Posterior cingulate gyrus (tissue), 11 donors: ENCODE data around the gene MMP20.

Experiments
- DNase-seq, 10 donors: peaks; one replicate each; pipeline versions ENCODE4 v3.0.0 to v3.0.0-alpha.2; 2020 to 2021; ENCODE audit warnings: mixed read lengths in 3 of 10
- intact Hi-C: fragments of 100-400 bp; cut with DNase I; formaldehyde crosslinking; loops from one replicate; pipeline ENCODE4 v1.15.1; 2023

The MMP20 gene

DNA sequence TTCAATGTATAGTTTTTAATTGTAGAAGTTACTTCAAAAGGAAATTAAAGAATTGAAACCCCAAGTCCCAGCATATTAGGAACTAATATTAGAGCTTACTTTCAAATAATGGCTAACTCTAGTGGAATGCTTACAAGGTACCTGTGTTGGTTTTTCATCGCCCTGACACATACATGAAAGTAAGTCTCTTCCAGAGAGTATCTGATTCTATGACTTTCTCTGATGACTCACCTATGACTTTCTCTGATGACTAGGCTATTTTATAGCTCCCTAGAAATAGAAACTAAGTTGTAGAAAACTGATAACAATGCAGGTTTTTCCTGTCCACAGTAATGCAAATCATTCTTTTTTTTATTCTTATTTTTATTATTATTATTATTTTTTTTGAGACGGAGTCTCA is 61.0 kb downstream of the MMP20 start:
- intact Hi-C loops, result no loop called here
- DNase-seq, result no peak

DNA sequence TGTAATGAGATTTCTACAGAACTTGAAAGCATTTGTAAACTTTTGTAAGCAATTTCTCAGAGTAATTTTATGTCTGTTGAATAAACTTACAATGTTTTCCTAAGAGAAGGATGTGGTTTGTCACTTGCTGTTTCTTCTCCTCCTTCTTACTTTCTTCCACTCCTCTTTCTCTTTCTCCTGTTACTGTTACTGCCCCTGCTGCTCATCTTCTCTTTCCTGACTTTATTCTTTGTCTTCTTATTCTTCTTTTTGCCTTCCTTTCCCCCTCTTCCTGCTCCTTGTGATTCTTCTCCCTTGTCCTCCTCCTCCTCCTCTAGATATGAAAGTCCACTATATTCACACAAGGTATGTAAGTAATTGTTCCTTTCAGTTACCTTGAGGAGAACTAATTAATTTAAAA is 63.5 kb downstream of the MMP20 start:
- intact Hi-C loops, result no loop called here
- no peak for DNase-seq

DNA sequence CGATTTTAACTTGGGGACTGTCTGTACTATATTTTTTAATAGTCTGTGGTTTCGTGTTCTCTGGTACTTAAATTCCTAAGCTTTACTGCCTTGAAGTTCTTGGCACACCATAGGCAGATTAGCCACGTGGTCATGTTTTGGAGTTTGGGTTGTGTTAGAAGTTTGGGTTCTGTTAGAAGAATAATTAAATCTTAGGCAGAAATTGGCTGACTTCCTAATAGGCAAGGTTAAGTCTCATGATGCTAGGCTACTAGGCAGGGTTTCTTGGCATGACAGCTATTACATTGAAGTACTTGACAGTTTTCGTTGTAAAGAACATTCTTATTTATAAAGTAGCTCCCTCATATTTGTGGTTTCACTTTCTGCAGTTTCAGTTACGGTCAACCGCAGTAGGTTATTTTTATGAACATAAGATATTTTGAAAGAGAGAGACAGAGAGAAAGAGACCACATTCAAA is 64.5 kb downstream of the MMP20 start:
- DNase-seq, result no peak

DNA sequence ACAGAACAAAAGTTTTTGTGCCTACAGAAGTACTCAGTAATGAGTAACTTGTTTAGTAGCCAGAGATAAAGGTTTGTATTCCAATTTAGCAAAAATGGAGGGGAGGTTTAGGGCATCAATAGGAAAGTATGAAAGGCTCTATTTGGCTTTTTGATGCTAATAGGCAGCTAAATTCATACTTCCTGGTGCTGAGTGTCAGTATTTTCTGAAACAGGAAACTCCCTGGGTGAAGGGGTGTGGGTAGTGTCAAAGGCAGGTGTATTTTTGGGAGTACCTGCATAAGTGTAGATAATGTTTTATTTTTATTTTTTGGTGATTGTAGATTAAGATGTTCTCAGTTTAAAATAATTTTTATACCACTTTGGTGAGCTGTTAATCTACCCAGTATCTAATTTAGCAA is 65.3 kb downstream of the MMP20 start:
- intact Hi-C loops, result no loop called here
- DNase-seq, result no peak

More for the DNA sequence above, 64.5 kb downstream of the MMP20 start:
- intact Hi-C loops, result no loop called here

DNA sequence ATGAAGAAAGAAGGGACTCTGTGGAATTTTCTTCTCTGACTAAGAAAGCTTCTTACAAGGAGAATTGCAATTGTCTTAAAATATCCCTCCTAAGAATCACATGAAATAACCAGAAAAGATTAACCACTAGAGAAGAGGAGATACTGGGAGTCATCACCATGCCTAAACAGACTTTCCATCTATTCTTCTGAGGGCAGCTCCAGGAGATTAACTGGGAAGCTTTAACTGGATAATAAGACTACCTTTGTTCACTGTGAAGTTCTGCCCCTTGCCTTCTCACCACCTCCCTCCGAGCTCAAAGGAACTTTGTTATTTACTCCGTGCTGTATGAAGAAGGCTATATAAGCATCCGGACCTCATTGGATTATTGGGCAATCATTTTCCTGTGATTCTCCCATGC is 70.0 kb downstream of the MMP20 start:
- DNase-seq, result no peak
- intact Hi-C loops, result no loop called here

DNA sequence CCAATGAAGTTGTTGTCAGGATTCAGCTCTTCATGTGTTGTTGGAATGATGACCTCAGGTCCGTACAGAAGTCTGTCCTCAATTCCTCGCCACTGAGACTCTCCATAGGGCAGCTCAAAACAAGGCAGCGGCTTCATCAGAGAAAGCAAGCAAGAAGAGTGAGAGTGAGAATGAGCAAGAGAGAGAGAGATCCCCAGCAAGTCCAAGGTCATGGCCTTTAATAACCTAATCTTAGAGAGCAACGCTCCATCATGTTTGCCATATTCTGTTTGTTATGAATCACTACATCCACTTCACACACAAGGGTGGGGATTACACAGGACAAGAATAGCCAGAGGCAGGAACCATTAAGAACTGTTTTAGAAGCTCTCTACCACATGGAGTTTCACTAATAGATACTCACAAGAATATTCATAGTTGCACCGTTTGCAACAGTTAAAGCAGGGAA is 71.3 kb downstream of the MMP20 start:
- intact Hi-C loops, result no loop called here
- no peak for DNase-seq

DNA sequence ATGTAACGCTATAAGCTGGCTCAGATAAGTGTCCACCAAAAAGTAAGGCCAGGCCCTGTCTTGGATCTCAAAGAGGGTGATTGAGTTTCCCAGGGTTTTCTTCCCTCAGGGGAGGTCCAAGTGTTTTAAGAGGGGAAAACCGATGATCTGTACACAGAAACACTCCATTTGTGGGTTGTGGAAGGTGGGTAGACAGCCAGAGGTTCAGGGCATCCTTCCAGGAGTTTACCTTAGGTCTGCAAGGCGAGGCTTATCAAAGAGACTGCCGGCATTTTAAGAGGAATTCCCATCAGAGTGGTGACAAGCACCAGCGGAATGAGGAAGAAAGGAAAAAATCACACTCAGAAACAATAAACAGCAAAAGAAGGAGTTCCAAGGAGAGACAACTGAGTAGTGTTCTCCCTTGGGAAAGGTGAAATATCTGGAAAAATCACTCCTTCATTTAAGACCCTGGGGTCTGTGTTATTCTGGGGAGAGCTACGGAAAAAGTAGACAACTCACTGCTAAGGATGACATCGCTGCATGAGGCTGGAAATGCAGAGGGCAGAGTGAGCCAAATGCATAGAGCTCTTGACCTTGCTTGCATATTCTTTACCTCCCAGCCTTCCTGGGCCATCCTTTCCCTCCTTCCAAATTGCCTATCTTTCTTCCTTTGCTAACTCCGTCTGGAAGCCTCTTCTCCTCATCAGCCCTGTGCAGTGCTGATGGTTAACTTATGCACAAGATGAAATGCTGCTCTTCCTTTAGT is 72.5 kb downstream of the MMP20 start:
- no peak for DNase-seq
- intact Hi-C loops, result no loop called here

DNA sequence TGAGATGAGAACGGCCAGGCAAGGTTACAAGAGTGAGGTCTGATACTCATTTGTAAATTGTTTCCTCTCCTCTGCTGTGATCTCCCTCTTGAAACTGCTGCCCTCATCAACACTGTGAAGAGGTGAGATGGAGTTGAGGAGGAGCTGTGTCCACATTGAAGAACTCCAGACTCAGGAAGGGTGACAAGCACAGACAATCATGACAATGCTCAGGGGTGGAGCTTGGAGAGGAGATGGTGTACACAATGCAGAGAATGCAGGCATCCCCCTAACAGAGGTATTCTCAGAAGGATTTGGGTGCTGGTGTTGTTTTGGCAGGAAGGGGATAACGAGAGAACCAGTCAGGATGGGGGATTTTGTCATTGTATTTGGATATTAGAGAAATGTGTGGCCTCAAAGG is 73.1 kb downstream of the MMP20 start:
- intact Hi-C loops, result no loop called here
- no peak for DNase-seq

DNA sequence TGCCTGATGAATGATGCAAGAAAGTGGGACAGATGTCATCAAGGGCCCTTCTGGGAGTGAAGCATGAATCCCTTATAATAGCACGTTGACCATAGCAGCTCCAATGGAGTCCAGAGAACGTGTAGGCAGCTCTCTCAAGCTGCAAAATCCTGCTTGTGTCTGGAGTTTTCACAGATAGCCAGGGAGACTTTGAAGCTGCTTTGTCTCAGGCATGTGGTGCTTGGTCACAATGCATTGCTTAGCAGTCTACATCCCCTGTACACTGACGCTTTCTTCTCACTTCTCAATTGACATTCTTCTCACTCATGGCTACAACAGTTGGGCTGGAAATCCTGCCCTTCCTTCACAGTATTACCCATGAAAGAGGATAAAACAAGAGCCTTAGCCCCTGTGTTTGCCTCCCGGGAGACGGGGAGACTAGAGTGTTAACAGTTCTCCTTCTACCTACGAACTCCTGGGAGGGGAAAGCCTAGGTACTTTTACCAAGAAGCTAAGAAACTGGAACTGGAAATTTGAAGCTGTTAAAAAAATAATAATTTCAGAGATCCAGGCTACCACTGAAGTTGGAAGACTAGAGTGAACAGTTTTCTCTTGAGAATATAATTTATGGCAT is 73.9 kb downstream of the MMP20 start:
- DNase-seq, result no peak
- intact Hi-C loops, result no loop called here

DNA sequence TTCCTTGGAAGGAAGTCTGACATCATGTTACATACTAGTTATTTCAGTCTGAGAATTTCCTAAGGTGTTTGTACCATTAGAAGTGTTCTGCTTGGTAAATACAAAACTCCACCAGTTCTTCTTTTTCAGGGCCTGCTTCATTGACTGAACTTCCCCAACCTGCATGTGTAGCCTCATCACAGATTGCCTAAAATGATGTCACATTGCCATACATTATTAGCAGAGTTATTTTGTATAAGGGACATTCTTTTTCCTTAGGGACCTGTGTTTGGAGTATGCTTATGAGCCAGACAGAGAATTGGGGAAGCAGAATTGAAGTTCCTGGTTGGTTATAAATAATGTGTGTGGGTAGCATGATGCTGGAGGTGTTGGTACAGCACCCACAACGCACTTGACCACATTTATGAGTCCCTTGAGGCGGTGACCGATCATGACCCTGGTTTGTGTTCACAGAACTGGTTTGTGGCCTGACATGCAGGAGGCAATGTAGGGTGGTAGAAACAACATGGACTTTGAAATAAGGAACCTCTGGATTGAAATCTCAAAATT is 78.1 kb downstream of the MMP20 start:
- intact Hi-C loops, result no loop called here
- DNase-seq, result no peak

DNA sequence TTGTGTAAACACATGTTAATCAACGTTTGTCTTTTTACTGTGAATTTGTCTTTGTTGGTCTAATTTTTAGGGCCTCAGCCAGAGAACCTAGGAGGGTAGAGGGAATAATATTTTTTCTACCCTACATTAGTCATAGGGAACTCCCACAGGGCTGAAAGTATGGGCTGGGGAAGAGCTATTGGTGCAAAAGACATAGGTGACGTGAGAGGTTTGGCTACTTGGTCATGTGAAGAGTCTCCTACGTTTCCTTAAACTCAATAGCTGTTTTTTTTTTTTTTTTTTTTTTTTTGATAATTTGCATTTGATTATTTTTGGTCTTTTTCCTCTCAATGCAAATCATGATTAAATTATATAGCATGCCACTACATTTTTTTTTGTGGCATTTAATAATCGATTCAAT is 78.7 kb downstream of the MMP20 start:
- no peak for DNase-seq
- intact Hi-C loops, result no loop called here

DNA sequence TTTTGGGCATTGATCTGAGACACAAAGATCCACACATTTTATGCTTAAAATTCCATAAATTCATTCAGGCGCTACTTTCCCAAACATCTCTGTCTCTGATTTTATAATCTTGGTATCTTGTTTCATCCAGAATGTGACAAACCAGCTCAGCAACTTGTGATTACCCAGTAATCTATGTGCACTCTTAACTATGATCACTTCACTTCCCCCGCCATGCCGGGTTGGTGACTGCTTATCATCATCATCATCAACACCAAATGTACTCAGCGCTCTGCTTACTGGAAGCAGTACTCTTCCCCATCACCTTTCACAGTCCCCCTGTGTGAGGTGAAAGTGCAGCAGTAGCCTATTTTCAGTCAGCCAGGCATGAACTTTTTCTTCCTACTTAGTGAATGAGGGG is 79.4 kb downstream of the MMP20 start:
- intact Hi-C loops, result no loop called here
- no peak for DNase-seq

DNA sequence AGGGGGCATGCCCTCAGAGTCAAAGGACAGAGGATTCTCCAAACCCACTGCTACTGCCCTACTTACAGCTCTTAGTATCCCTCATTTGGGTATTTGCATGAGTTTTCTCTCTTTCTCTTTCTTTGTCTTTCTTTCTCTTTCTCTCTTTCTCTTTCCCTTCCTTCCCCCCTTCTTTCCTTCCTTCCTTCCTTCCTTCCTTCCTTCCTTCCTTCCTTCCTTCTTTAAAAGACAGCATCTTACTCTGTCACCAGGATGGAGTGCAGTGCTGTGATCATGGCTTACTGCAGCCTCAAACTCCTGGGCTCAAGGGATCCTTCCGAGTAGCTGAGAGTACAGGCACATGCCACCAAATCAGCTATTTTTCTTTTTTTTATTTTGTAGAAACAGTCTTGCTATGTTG is 80.5 kb downstream of the MMP20 start:
- intact Hi-C loops, result no loop called here
- DNase-seq, result no peak

DNA sequence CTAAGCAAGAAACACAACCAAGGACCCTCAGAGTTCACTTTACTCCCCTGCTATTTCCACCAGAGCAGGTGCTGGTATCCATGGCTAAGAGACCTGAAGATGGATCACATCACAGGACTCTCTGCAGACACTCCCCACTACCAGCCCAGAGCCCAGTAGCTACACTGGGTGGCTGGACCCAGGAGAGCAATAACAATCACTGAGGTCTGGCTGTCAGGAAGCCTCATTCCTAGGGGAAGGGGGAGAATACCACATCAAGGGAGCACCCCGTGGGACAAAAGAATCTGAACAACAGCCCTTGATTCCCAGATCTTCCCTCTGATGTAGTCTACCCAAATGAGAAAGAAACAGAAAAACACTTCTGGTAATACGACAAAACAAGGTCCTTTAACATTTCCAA is 85.6 kb downstream of the MMP20 start:
- no peak for DNase-seq
- intact Hi-C loops, result no loop called here

DNA sequence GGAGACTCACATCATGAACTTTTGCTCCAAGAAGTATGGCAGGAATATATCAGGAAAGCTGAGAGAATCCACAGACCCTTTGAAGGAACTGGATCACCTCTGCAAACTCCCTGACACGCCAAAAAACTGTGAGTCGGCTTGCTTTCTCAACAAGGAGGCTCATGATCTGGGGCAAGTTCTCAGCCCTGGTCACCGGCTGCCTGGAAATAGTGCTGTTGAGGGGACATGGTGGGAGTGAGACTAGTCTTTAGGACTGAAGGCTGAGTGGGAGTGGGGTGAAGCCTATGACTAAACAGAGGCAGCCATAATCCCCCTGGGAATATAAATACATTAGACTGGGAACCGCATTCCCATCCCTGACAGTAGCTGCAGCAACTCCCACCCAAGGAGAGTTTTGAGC is 86.2 kb downstream of the MMP20 start:
- no peak for DNase-seq
- intact Hi-C loops, result no loop called here

DNA sequence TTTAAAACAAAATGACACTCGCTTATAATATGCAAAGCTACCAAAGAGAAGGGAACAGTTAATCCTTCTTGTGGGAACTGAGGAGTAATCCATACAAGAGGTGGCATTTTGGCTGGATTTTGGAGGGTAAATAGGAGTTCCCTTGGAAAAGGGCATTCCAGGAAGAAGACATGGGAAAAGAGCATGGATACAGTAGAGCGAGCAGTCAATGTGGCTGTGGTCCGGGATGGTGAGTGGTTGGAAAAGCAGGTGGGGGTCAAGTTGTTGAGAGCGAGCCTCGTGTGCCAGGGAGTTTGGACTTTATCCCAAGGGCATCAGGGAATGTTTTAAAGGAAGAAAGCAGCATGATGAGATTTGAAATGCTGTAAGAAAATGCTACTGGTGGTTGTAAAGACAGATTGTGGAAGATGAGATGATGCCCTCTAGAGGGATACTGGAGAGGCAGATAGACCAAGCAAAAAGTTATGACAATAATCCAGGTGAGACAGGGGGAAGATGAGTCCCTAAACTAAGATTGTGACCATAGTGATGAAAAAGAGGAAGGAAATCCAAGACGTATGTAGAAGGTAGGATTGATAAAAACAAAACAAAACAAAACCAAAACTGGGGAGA is 90.8 kb downstream of the MMP20 start:
- intact Hi-C loops, result no loop called here

DNA sequence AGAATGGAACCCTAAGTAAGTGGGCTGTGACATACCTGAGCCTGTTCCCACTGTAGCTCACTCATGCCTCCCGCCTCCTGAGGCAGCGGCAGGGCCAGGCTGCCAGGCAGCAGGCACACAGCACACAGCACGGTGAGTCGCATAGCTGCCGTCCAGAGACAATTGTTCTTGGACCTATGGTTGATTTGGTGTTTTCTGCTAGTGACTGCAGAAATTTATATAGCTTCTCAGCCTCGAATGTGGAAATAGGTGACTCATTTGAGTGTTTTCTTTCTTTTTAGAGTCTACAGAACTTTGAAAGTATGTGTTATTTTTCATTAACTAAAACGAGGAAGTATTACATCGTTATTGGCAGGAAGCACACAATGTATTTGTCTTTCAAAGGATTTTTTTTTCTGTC is 94.6 kb downstream of the MMP20 start, which contains the start of gene MMP7:
Gene MMP7, minus strand, starts transcription at position 190 of the 400 bp plus-strand sequence. Its CDS starts 47 bp downstream, at position 143.
- intact Hi-C loops, result no loop called here
- no peak for DNase-seq

More for the DNA sequence above, 90.8 kb downstream of the MMP20 start:
- no peak for DNase-seq

DNA sequence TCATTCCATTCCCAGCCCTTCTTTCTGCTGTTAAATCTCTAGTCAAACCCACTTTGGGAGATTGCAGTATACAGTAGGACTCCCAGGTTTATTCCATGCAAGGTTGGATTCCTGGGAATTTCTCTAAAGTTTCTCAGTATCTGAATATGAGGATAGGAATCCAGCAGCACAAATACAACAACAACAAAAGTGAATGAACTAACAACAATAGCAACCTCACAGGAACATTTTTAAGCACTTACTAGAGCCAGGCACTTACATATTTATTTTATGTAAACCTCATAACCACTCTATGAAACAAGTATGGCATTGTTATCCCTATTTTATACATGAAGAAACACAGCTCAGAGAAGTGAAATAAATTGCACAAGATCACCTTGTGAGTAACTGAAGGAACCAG is 96.5 kb downstream of the MMP20 start:
- DNase-seq, result no peak
- intact Hi-C loops, result no loop called here

DNA sequence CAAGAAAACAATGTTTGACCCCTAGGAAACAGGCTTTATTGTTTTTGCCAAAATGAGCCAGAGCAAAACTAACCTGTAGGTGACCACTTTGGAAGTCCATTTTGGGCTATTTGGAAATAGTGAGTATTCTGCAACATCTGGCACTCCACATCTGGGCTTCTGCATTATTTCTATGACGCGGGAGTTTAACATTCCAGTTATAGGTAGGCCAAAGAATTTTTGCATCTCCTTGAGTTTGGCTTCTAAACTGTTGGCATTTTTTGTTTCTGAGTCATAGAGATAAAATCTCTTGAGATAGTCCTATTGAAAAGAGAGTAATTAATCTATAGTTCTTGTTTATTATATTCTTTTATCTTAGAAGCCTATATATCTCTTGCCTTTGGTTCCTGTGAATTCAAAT is 97.4 kb downstream of the MMP20 start:
- intact Hi-C loops, result no loop called here

DNA sequence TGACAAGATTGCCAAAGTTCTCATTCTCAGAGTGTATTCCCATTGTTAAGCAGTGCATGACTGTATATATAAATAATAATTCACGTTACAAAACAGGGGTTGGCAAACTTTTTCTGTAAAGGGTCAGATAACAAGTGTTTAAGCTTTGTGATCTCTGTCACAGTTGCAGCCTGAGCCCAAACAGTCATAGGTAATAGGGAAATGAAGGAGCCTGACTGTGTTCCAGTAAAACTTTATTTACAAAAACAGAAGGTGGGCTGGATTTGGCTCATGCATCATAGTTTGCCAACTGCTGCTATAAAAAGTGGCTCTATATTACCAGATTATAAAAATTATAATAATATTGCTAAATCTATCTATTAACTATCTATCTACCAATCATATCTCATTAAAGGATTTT is 98.1 kb downstream of the MMP20 start:
- intact Hi-C loops, result no loop called here
- DNase-seq, result no peak

More for the DNA sequence above, 97.4 kb downstream of the MMP20 start:
- DNase-seq, result no peak
